ENCODE measurements around the gene HID1.

DNA sequence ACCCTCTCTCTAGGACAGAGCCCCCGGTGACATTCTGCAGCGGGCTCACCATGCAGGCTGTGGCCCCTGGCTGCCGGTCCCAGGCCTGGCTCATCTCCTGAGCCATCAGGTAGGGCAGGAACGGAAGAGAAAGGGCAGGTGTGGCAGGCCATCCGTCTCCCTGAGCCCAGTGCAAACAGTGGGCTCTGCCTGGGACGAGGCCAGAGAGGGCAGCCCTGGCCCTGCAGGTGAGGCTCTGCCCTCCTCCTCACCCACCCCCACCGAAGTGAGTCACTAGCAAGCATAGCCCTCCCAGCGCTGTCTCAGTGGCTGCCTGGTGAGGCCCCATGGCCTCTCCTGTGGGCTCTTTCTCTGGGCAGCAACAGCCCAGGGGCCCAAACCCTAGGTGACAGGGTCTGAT, 22.4 kb downstream of the HID1 start:
- TF ChIP-seq, protein P1, sequence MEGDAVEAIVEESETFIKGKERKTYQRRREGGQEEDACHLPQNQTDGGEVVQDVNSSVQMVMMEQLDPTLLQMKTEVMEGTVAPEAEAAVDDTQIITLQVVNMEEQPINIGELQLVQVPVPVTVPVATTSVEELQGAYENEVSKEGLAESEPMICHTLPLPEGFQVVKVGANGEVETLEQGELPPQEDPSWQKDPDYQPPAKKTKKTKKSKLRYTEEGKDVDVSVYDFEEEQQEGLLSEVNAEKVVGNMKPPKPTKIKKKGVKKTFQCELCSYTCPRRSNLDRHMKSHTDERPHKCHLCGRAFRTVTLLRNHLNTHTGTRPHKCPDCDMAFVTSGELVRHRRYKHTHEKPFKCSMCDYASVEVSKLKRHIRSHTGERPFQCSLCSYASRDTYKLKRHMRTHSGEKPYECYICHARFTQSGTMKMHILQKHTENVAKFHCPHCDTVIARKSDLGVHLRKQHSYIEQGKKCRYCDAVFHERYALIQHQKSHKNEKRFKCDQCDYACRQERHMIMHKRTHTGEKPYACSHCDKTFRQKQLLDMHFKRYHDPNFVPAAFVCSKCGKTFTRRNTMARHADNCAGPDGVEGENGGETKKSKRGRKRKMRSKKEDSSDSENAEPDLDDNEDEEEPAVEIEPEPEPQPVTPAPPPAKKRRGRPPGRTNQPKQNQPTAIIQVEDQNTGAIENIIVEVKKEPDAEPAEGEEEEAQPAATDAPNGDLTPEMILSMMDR (IDR thresholded peaks at IDR 0.05), result no peak
- no peak for TF ChIP-seq EZH2 (IDR thresholded peaks at IDR 0.05; ENCODE audit: borderline replicate concordance, insufficient read depth, low read depth, low read length, poor library complexity, severe bottlenecking)

Data from B cell (primary cell).